Common myeloid progenitor, CD34-positive (primary cell): ENCODE results near the gene HNRNPAB.
"Not testable (repeated sequence)": the region's sequence is repeated elsewhere in the genome, so short reads cannot be mapped to it uniquely, and the experiment has no call there.

ENCODE experiments used
- CTCF ChIA-PET: fragments of 350-600 bp; sonication (Branson Sonifier 250); formaldehyde crosslinking; loops from one replicate; lab custom pipeline; 2021; ENCODE audit warnings: antibody characterized with exemption; lab: Charles Lee
- POLR2A ChIA-PET: fragments of 350-600 bp; sonication (Branson Sonifier 250); formaldehyde crosslinking; loops from one replicate; lab custom pipeline; 2021; ENCODE audit warnings: antibody characterized with exemption; lab: Charles Lee
- DNase-seq, 3 donors: peaks; one replicate each; pipeline versions ENCODE4 v3.0.0 to v3.0.0-alpha.2; 2013
- H3K27ac ChIP-seq, 2 experiments: 1 replicate in 1 of 2; 2 replicates in 1 of 2; pipeline ENCODE4 v1.7.0; 2013; ENCODE audit warnings: inconsistent platforms in 2 of 2, low read length in 2 of 2, mild to moderate bottlenecking in 2 of 2, low read depth in 1 of 2, moderate library complexity in 1 of 2; ENCODE audit not compliant: severe bottlenecking in 2 of 2, insufficient read depth in 1 of 2, poor library complexity in 1 of 2
- H3K27me3 ChIP-seq, 5 experiments: replicated peaks in 2 of 5; 1 replicate in 3 of 5; 2 replicates in 2 of 5; pipeline versions ENCODE4 v1.6.1 to v1.7.0; 2013; ENCODE audit warnings: low read length in 4 of 5, mild to moderate bottlenecking in 2 of 5, moderate library complexity in 2 of 5, inconsistent platforms in 1 of 5; ENCODE audit not compliant: insufficient read depth in 5 of 5, control insufficient read depth in 4 of 5
- H3K36me3 ChIP-seq, 4 experiments: 1 replicate in 2 of 4; 2 replicates in 2 of 4; pipeline versions ENCODE4 v1.6.1 to v1.7.0; 2013; ENCODE audit warnings: low read length in 3 of 4, control low read depth in 1 of 4, mild to moderate bottlenecking in 1 of 4; ENCODE audit not compliant: control insufficient read depth in 4 of 4, insufficient read depth in 4 of 4
- H3K4me1 ChIP-seq, 4 experiments: 1 replicate in 3 of 4; 2 replicates in 1 of 4; pipeline versions ENCODE4 v1.6.1 to v1.7.1; 2013; ENCODE audit warnings: low read length in 3 of 4, mild to moderate bottlenecking in 3 of 4, control low read depth in 1 of 4, inconsistent platforms in 1 of 4, moderate library complexity in 1 of 4; ENCODE audit not compliant: control insufficient read depth in 4 of 4, insufficient read depth in 4 of 4; ENCODE audit errors: control extremely low read depth in 1 of 4
- H3K4me3 ChIP-seq, 7 experiments: 1 replicate in 4 of 7; 2 replicates in 3 of 7; pipeline versions ENCODE4 v1.5.1 to v1.7.0; 2013; ENCODE audit warnings: mild to moderate bottlenecking in 7 of 7, low read length in 6 of 7, moderate library complexity in 6 of 7, inconsistent platforms in 2 of 7, low read depth in 2 of 7, control low read depth in 1 of 7; ENCODE audit not compliant: insufficient read depth in 4 of 7, control insufficient read depth in 1 of 7; ENCODE audit errors: extremely low read depth in 1 of 7
- H3K9me3 ChIP-seq, 5 experiments: 1 replicate in 4 of 5; 2 replicates in 1 of 5; pipeline versions ENCODE4 v1.6.1 to v1.7.1; 2013; ENCODE audit warnings: low read length in 4 of 5, mild to moderate bottlenecking in 2 of 5, inconsistent platforms in 1 of 5, low read depth in 1 of 5, moderate library complexity in 1 of 5; ENCODE audit not compliant: control insufficient read depth in 4 of 5, insufficient read depth in 2 of 5; ENCODE audit errors: control extremely low read depth in 1 of 5
- WGBS: methylation state at CpG from one replicate; pipeline ENCODE4 v1.1.5; 2013; ENCODE audit not compliant: insufficient coverage; 5-methylcytosine and 5-hydroxymethylcytosine counted together

The HNRNPAB gene

DNA sequence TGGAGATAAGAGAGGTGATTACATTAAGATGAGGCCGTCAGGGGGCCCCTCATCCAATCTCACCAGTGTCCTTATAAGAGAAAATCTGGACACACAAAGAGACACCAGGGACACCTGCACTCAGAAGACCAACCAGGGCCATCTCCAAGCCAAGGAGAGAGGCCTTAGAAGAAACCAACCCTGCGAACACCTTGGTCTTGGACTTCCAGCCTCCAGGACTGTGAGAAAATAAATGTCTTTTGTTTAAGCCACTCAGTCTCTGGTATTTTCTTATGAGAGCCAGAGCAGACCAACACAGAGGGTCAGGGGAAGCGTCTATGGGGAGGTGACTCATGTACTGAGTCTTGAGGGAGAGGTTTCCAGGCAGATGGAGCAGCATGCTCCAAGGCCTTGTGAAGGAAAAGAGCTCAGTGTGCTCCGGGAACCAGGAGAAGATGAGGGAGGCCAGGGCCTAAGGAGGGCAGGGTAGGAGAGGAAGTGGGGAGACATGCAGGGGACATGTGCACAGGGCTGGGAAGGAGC lies 22.9 kb downstream of the HNRNPAB start:
- ChIA-PET CTCF (interaction anchor here (0.9 kb wide), 1 partner anchor 12 kb away, joined by 3 read pairs; no protein-coding TSS in a partner anchor), POLR2A (interaction anchor here (0.6 kb wide), 1 partner anchor 27 kb away, joined by 3 read pairs; no protein-coding TSS in a partner anchor)
- Histone ChIP-seq H3K4me1 (peaks cover 3 to 27% (median 22%) of the 10 kb centered on the region in 4 experiments), H3K27ac (no peak overlapping the region), H3K4me3 (no peak overlapping the region), H3K27me3 (no peaks in the 10 kb centered on the region), H3K9me3 (no peaks in the 10 kb centered on the region), H3K36me3 (peaks cover 23 to 86% (median 67%) of the 10 kb centered on the region in 4 experiments)
- WGBS = 82% methylated on average over 4 of the region's 4 CpGs
- DNase-seq = no peak

DNA sequence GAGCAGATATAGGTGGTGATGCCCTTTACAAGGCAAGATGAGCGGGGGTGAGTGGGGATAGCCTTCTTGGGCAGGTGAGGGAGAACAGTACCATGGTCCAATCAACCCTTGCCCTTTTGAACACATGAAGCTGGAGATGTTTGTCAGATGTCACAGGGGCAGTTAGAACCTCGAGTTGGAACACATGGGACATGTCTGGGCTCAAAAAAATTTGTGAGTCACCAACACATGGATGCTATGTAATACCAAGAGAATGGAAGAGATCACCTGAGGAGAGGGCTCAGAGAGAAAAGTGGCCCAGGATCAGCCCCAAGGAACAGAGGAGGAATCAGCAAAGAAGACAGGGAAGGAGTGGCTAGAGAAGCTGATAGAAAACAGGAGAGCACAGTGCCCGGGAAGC lies 23.6 kb downstream of the HNRNPAB start:
- H3K36me3 ChIP-seq = peaks cover 21 to 79% (median 63%) of the 10 kb centered on the region in 4 experiments
- H3K9me3 ChIP-seq = no peaks in the 10 kb centered on the region
- no peak overlapping the region for H3K4me3 ChIP-seq
- H3K27me3 ChIP-seq = no peaks in the 10 kb centered on the region
- H3K4me1 ChIP-seq = peaks cover 3 to 30% (median 27%) of the 10 kb centered on the region in 4 experiments
- no peak for DNase-seq
- 92% methylated on average over 3 of the region's 3 CpGs for WGBS
- CTCF ChIA-PET = no interaction called here
- POLR2A ChIA-PET = interaction anchor here (0.6 kb wide), 1 partner anchor 28 kb away, joined by 3 read pairs; no protein-coding TSS in a partner anchor
- no peak overlapping the region for H3K27ac ChIP-seq

DNA sequence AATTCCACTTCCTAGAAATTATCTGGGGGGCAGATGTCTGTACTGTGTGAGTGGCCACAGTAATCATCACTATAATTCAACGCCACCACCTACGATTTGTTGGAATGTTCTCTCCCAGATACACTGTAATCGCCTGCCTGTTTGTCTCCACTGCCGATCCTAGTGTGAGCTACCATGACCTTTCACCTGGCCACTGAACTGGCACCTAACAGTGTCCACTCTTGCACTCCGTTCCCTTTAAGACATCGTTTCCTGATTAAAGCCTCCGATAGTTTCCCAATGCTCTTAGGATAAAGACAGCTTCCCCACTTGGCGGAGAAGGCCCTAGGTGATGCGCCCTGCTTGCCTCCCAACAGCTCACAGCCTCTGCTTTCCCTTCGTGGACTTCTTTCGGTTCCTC lies 24.3 kb downstream of the HNRNPAB start:
- no peak for DNase-seq
- Histone ChIP-seq H3K27ac (no peak overlapping the region), H3K9me3 (no peaks in the 10 kb centered on the region), H3K4me1 (peaks cover 3 to 36% (median 32%) of the 10 kb centered on the region in 4 experiments), H3K36me3 (peaks cover 20 to 72% (median 58%) of the 10 kb centered on the region in 4 experiments), H3K27me3 (no peaks in the 10 kb centered on the region), H3K4me3 (no peak overlapping the region)
- POLR2A ChIA-PET = no interaction called here
- WGBS = 98% methylated on average over 11 of the region's 11 CpGs
- CTCF ChIA-PET = no interaction called here

DNA sequence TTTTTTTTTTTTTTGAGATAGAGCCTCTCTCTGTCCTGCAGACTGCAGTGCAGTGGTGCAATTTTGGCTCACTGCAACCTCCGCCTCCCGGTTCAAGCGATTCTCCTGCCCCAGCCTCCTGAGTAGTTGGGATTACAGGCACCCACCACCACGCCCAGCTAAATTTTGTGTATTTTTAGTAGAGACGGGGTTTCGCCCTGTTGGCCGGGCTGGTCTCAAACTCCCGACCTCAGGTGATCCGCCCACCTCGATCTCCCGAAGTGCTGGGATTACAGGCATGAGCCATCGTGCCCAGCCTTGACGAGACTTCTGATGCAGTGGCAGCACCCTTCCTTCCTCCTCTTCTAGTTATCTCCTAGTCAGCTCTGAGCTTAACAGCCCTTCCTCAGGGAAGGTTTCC lies 24.8 kb downstream of the HNRNPAB start:
- Histone ChIP-seq H3K4me1 (peaks cover 3 to 41% (median 36%) of the 10 kb centered on the region in 4 experiments), H3K36me3 (peaks cover 20 to 67% (median 53%) of the 10 kb centered on the region in 4 experiments), H3K27ac (peak overlapping the region in 1 of 2 experiments; percentile 26)
- DNase-seq, H3K9me3 ChIP-seq, H3K4me3 ChIP-seq, POLR2A ChIA-PET, H3K27me3 ChIP-seq: not testable (repeated sequence)
- WGBS = 93% methylated on average over 8 of the region's 13 CpGs
- CTCF ChIA-PET = interaction anchor here (1.0 to 1.1 kb wide), 2 partner anchors 9 to 12 kb away, joined by 3 to 5 read pairs; no protein-coding TSS in a partner anchor

DNA sequence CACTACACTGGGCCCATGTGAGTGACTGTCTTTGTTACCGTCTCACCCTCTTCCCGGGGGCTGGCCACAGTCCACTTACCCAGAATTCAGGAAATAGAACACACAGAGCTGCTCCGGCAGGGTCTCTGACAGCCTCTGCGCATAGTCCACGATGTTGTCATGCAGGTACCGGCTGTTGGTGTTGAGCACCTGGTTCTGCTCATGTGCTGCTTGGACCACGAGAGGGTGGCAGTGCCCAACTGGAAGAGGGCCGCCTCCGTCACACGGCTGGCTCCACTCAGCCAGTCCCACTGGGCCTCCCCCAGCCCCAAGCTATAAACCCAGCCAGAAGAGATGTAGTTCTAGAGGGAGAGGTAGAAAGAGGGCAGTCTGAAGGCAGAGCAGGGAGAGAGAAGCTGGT lies 25.5 kb downstream of the HNRNPAB start:
- WGBS = 97% methylated on average over 8 of the region's 10 CpGs
- Histone ChIP-seq H3K4me1 (peaks cover 3 to 48% (median 43%) of the 10 kb centered on the region in 4 experiments), H3K27me3 (no peaks in the 10 kb centered on the region), H3K9me3 (no peaks in the 10 kb centered on the region), H3K36me3 (peaks cover 19 to 59% (median 45%) of the 10 kb centered on the region in 4 experiments), H3K27ac (peak overlapping the region in 1 of 2 experiments; percentile 16), H3K4me3 (no peak overlapping the region)
- ChIA-PET CTCF (interaction anchor here (1.0 to 1.1 kb wide), 2 partner anchors 10 to 11 kb away, joined by 3 to 5 read pairs; no protein-coding TSS in a partner anchor), POLR2A (no interaction called here)
- DNase-seq = no peak

DNA sequence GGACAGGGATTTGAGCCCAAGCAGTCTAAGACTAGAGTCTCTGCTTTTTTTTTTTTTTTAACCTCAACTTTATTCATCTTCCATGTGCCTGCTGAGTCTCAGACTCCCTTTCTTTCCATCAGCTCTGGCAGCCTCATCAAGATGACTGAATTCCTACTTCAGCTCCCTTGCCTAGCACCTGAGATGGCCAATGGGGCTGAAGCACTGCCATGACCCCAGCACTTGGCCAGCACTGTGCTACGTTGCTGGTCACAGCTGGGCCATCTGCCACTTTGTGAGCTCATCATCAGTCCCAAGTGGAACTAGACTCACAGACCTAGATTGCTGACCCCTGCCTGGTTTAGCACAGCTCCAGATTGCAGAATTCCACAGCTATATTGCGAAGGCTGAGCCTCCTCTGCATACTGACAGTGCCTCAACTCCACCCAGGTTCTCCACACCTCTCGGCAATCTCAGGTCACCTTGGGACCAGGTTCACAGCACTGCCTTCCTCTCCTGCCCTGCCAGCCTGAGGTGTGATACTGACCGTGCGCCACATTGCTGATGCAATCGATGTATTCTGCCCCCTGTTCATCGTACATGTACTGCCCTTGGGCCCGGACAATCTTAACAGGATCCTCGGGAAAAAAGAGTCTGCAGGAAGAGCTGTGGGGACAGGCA lies 26.7 kb downstream of the HNRNPAB start:
- WGBS = 90% methylated on average over 9 of the region's 9 CpGs
- POLR2A ChIA-PET = interaction anchor here (0.5 to 1.4 kb wide), 2 partner anchors 15 to 24 kb away, joined by 3 read pairs; no protein-coding TSS in a partner anchor
- Histone ChIP-seq H3K27me3 (no peaks in the 10 kb centered on the region), H3K27ac (peak overlapping the region; percentile 33 to 73), H3K4me1 (peaks cover 3 to 60% (median 54%) of the 10 kb centered on the region in 4 experiments), H3K9me3 (no peaks in the 10 kb centered on the region), H3K36me3 (peaks cover 17 to 49% (median 40%) of the 10 kb centered on the region in 4 experiments), H3K4me3 (peak overlapping the region; percentile 25 to 89 (median 75))
- DNase-seq = no peak
- CTCF ChIA-PET = interaction anchor here (1.3 to 1.4 kb wide), 2 partner anchors 11 to 48 kb away, joined by 4 to 5 read pairs; no protein-coding TSS in a partner anchor
